Measurements from ENCODE around the gene ACTG2.

ACTG2 gene

DNA sequence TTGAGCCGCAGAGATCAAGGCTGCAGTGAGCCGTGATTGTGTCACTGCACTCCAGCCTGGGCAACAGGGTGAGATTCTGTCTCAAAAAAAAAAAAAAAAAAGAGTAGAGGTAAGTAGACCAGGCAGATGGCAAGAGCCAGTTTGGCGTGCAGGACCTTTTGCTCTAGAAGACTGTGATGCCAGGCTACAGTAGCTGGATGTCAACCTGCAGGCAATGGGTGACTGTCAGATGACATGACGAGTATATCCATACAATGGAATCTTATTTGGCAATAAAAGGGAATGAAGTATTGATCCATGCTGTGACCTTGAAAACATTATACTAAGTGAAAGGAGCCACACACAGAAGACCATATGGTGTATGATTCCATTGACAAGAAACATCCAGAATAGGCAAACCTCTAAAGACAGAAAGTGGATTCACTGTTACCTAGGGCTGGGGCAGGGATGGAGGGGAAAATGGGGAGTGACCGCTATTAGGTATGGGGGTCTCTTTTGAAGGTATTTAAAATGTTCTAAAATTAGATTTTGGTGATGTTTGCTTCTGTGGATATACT lies 22.7 kb downstream of the ACTG2 start:
- DNase-seq, result no peak

DNA sequence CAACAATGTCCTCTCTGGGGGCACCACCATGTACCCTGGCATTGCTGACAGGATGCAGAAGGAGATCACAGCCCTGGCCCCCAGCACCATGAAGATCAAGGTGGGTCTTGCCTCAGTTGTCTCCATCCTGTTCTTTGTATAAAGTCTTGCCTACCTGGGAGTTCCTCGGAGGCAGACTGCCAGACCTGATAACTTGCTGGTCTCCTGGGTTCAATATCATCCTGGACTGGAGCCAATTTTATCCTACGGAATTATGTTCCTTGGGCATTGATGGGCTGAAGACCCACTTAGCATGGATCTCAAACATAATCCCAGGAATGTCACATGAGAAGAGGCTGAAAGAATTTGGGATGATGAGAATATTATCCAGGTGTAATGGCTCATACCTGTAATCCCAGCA lies 23.9 kb downstream of the ACTG2 start:
- no peak for DNase-seq

DNA sequence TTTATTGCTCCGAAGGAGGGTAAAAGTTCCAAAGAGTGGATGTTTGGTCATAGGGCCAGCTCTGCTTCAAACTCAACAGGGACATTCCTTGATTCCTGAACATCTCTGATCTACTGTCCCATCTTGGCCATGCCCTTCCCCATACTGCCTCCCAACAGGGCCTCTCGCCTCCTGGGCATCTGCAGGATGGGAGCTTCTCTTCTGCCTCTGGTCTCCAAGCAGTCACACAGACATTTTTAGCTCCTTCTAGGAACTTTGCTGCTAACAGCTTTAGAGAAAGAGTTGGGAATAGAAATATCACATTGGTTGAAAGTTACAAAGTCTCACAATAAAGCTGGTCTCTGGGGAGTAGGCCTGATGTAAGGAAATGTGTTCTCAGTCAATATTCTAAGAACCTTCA lies 24.5 kb downstream of the ACTG2 start:
- DNase-seq, result no peak

DNA sequence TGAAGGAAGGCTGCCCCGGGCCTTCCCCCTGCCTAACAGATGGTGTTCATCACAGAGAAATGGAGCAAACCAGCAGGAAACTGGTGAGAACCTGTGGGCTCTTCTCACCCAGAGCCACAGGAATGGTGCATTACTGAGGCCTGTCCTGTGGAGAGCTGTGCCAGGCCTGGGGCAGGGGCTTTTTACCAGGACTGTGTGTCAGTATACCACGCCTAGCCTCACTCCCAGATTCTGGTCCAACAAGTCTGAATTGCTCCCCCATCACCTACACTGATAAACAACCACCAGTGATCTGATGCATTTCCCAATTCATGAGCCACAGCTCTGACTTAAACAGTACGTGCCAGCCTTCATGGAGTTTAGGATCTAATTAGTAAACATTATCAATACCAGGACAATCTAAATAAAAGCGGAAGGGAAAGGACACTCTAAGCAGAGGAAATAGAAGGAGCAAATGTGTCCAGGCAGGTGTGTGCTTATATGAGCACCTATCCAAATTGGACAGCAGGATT lies 24.9 kb downstream of the ACTG2 start:
- no peak for DNase-seq

DNA sequence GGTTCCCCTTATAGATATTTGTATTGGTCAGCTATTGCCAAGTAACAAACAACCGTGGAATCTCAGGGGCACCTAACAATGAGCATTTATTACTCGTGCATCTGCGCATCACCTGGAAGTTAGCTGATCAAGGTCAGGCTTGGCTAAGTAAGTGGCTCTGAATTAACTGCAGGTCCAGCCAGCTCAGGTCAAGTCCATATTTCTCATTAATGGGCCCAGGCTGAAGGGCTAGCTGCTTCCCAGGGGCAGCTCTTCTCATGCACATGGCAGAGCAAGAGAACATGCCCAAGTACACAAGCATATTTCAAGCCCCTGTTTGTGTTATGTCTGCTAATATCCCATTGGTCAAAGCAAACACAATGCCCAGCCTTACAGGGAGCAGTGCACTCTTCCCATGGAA lies 26.0 kb downstream of the ACTG2 start:
- no peak for DNase-seq

DNA sequence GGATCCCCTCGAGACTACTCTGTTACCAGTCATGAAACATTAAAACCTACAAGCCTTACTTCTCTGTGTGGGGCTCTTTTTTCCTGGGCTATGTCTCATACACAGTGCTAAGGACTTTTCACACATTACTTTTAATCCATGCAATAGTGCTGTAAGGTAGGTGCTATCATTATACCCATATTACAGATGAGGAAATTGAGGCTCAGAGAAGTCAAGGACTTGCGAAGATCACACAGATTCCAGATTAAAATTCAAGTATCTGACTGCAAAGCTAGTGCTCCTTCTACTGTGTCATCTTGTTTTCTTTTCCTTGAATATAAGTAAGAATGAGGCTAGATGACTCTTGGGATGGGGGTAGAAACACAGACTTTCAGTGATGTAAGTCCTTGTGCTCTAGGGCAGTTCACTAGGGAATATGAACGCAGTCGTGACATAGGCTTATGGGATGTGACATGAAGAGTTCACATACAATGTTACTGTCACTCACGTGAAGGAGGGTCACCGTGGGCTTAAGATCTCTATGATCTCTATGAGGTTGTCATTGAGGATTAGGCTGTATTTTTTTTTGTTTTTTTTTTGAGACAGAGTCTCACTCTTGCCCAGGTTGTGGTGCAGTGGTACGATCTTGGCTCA lies 26.9 kb downstream of the ACTG2 start:
- DNase-seq, result no peak

DNA sequence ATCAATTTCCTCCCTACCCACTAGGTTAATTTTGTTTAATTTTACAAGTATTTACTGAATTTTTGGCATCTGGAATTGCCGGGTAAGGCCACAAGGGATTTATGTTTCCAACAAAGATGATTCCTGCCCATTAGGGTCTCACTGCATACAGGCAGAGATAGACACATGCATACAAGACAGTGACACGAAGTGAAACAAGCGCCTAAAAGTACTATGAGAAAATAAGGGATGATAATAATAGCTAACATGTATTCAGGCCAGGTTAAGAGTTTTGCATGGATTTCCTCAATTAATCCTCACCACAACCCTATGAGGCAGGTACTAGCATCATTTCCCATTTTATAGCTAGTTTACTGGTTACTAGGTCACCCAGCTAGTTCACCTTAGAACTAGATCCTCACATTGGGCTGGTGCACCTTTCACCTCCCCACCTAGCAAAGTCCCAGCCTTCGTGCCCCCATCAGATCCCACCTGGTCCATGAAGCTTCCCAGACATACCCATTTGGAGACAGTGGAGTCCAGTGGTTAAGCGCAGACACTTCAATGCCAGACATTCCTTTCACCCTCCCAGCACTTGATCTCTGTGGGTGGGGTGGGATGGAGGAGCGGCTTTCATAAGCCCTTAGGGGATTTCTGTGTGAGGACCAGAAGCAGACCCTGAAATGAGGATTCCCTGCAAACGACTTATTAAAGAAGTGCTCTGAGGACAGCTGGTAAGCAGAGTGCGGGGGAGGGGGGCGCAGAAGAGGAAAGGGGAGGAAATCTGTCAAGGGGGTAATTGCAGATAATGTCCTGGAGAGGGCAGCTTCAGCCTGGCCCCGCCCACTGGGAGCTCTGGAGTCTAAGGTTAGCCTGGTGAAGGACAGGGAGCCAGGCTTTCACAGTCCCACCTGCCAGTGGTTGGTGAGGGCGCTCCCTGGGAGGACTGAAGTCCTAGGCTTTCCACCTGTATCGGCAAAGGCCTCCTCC lies 28.1 kb downstream of the ACTG2 start:
- peak; percentile 21 to 26 for DNase-seq

DNA sequence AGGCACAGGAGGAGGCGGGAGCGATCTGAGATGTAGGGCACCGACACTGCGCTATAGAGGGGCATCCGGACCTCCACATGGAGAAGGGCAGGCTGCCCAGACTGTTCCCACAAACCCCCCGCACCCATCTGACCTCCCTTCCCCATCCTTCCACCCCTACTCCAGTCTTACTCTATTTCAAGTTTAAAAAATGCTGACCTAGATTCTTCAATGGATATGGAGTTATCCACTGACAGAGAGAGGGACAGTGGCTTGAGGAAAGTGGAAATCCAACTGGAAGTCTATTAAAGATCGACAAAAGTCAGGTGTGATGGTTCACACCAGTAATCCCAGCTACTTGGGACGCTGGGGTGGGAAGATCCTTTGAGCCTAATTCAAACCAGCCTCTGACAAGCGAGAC lies 28.8 kb downstream of the ACTG2 start:
- DNase-seq, result no peak

DNA sequence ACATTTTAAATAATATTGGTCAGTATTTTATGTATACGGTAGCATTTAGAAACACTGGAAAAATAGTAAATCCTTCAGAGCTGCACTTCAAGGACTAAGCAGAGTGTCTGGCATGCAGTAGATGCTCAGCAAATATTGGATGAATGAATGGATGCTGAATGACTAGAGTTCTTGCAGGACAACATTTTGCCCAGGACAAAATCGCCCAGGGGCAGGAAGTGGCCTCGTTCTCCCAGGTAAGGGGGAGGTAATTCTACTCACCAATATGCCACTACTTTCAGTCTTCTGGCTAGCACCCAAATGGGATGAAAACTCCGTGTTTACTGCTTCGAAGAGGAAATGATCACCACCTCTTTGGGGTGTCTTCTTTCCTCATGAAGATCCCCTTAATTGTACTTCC lies 29.9 kb downstream of the ACTG2 start:
- no peak for DNase-seq

DNA sequence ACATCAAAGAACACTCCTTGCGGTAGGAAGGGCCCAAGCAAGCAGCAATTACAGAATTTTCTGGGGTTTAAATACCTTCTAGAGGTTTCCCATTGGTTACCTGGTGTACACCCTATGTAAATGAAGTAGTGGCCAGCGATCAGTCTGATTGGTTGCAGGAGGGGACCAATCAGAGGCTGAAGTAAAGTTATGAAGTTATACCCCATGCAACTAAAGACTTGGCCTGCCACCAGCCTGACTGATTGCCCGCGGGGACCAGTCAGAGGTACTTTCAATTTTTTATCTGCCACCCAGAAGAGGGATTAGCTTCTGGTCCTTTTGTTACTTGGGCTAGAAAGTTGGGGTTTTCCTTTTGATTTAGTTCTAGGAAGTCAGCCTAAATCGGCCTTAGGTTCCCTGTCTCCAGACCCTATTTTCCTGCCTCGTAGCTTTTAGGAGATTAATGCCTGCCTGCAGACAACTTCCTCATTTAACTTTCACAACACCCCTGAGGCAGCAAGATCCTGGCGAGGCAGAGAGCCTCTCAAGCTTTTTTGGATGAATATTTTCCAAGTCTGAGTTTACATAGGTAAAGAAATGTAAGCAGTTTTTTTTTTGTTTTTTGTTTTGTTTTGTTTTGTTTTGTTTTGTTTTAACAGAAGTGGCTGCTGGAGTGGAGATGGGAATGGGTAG lies 32.4 kb downstream of the ACTG2 start:
- no peak for DNase-seq

DNA sequence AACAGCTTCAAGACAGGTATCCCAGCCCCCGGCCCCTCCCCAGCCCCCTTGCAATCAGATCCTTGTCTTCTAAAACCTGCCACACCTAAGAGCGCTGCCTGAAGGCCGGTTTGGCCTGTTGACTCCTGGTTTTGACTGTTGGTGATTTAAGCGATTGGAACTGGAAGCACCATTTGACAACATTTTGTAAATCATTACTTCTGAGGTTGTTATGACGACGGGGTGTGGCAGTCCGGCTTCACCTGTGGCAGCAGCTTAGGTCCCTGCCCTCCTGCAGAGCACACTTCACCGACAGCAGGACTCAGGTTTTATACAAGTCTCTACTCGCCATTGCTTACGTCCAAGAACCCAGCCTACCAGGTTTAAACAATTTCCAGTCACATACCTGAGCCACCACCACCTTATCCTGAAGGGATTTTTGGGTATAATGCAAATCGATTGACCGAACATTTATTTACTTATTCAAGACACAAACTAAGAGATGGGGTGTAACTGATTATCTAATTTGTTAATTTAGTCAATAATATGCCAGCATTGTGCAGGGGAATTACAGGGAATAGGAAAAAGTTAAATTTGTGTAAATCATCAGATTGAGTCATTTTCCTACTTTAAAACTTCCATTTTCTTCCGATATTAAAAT lies 33.2 kb downstream of the ACTG2 start:
- no peak for DNase-seq

DNA sequence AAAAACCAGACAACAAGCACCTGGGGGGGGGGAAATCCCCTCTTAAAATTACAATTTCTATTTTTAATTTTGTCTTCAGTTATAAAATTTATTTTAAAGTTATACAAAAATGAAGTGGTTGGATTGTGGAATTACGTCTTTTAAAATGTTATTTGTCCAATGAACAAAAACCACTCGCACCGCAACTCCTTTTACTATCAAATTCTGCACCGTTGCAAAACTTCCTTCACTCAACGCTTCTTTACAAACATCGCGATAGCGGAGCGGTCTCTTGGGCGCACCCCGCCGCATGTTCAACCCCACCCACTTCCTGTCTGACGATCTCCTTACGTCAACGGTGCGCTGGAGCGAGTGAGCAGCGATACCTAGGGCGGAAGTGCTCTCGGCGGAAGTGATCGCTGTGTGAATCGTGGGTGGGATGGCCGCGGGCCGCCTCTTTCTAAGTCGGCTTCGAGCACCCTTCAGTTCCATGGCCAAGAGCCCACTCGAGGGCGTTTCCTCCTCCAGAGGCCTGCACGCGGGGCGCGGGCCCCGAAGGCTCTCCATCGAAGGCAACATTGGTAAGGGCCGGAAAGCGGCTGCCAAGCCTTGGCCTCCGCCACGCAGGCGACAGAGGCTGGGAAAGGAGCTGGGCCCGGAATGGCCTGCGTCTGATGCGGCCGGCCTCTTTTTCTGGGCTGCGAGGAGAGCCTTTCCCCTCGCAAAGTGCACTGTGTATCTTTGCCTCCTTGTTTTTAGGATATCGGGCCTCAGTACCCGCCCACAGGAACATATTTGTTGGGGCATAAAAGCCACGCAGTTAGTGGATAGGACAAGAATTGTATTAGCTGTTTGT lies 33.9 kb downstream of the ACTG2 start, which contains the start of gene DGUOK:
Gene DGUOK (plus strand): TSS at position 388 of the 835 bp plus-strand sequence. CDS start 31 bp downstream, at position 419.
- peak; percentile 94 to 96 for DNase-seq

DNA sequence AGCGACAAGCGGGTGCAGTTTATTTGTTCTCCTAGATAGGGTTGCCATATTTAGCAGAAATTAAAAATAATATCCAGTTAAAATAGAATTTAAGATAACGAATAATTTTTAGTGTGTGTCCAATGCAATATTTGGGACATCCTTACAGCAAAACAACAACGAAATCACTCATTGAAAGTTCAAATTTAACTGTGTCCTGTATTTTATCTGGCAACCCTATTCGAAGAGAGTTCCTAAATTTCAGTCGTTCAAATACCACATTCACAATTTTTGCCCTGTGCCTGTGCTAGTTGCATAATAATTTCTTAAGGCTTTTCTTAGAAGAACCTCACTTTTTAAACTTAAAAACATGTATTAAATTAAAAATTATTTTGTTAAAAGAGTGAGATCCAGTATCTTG lies 34.5 kb downstream of the ACTG2 start:
- DNase-seq, result no peak

DNA sequence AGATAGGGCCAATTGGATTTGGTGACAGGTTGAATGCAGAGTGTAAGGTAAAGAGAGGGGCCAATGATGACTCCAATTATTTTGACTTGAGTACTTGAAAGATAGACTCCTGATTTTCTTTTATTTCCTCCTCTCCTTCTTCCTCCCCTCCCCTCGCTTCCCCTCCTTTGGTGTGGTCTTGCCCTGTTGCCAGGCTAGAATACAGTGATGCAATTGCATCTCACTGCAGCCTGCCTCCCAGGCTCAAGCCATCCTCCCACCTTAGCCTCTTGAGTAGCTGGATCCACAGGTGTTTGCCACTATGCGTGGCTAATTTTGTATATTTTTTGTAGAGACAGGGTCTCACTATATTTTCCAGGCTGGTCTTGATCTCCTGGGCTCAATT lies 36.1 kb downstream of the ACTG2 start:
- DNase-seq, result no peak

DNA sequence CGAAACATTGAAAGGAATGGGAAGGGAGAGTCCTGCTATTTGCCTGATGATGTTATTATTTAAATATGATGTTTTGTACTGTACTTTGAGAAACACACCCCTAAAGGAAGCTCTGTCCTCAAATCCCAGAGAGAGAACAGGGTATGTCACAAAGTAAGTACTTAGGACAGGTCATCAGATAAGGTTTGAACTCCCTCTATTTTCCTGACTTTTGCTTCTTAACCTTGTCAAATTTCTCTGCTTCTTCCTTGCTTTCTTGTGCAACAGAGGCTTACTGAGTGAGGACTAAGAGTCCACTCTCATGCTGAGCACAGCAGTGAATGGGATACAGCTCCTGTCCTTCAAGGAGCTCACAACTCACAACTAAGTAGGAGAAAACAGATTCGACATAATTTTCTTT lies 37.6 kb downstream of the ACTG2 start:
- no peak for DNase-seq

DNA sequence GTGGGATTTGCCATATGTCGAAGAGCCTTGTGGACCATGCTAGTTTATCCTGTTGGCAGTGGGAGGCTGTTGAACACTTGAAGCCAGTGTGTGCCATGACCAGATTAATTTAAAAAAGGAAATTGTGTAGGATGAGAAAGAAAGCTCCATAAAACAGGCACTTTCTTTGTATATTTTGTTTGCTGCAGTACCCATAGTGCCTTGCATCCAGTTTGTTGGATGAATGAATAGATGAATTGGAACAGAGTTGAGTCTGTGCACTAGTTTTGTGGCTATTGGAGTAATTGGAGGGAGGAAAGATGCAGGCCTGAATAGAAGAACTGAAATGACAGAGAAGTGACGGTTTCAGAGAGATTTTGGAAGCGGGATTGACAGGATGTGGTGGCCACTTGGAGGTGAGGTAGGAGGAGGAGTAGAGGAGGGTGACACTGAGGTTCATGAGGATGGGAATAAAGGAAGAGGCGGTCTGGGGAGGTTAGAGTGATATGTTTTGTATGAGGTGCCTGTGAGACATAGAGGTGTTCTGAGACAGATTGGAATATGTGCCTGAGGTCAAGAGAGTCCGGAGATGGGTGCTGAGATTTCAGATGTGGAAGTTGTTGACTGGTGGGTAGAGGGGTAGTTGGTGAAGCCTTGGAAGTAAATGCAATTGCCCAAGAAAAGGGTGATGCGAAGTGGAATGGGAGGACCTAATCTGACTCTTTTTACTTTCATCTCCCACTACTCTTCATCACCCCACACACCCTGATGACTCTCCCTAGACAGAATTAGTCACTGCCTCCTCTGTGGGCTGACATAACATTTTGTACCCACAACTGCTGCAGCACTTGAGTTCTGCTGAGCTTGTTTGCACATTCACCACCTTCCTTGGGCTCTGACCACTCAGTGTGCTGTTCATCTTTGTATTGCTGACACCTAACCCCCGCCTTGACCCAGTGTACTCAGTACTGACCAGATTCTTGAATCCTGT lies 39.0 kb downstream of the ACTG2 start:
- peak; percentile 38 to 46 for DNase-seq

DNA sequence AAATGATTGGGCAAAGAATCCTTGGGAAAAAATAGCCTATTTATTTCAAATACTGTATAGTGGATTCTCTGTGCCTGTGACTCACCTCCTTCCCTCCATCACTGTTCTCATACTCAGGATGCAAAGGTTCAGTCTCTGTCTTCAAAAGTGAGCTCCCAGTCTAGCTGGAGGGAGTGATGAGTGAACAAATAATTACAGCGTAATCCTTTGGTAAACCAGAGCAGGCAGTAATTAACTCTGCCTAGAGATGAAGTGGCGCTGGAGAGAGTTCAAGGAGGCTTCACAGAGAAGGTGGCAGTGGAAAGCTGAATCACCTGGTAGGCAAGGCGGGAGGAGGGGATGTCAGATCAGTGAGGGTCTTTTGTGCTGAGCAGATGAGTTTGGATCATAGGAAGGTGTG lies 40.4 kb downstream of the ACTG2 start:
- no peak for DNase-seq

DNA sequence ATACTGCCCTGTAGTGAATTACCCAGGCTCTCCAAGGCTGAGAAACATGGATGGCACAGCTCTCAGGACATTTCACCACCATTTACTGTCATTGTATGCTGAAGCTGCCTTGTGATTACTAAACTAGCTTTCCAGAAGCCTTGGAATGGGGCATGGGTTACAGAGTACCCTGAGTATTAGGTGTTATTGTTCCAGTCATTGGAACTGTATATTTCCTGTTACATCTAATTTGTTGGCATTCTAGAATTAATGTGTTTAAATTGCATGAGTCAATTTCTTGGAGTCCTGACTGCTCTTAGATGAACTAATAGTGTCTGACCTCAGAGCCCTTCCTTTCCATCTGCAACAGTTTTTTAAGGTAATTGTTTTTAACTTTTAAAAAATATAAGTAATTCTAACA lies 42.8 kb downstream of the ACTG2 start:
- no peak for DNase-seq

DNA sequence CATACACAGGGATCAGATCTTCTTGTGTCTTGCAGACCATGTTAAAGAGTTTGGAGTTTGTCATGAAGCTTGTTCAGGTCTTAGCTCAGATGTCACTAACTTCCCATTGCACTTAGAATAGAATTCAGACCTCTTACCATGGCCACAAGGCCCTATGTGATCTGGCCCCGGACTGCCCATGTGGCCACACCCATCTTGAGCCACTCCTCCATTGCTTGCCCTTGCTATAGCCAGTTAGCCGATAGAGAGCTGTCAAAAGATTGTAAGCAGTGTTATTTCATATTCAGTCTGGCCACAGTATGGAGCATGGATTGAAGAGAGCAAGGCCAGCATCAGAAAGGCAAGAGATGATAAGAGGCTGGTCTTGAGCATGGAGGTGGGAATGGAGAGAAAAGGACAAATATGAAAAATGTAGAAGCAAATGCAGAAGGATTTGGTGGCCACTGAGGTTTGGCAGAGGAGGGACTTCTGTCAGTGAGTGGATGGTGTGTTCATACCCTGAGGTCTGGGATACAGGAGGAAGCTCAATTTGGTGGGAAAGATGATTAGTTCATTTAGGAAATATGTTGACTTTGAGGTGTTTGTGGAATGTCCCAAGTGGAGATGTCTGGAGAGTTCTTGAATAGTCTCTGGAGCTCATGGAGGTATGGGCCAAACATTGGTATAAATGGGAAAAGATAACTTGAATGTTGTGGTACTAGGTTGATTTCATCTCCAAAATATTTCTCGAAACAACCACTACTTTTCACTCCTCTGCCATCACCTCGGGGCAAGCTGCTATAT lies 44.5 kb downstream of the ACTG2 start:
- DNase-seq, result no peak

DNA sequence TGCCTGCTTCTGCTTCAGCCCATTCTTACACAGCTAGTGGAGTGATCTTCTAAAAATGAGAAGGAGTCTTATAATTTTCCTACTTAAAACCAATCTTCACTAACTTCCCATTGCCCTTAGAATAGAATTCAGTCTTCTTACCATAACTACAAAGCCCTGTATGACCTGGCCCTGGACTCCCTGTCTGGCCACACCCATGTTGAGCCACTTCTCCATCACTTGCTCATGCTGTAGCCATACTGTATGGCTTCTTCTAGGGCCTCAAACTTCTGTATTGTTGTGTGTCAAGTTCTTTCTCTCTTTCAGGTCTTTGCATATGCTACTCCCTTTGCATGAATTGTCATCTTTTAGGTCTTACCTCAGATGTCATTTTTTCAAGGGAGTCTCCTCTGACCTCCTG lies 45.1 kb downstream of the ACTG2 start:
- DNase-seq, result no peak

Measured in activated CD4-positive, alpha-beta T cell treated with anti-CD3 and anti-CD28 coated beads, Interleukin-2, amount 50 U/mL, for 4 hours (primary cell).